ENCODE measurements around the gene ZDHHC24.

GRCh38 chr11:66480117-66480938 lies 65.5 kb downstream of the ZDHHC24 start, which contains the start of gene DPP3:
- TF ChIP-seq CTCF (conservative IDR thresholded peaks at IDR 0.05; ENCODE audit: low read length) (peak; percentile 30; the same call in 1 of the 2 replicates), EZH2phosphoT487 (IDR thresholded peaks at IDR 0.05; ENCODE audit: borderline replicate concordance, low read depth, low read length) (no peak)

Measured in OCI-LY7 (cell line).